A673 (cell line): ENCODE measurements around the gene BRPF1. TPM values are rescaled to one million over a fixed set of nuclear protein-coding genes. Genes with fewer than 3 reads are reported as not detected.

Experiments used
- BruUV-seq: library from RNA; stranded (reverse); fragments of 400-500 nt; replicated peaks from 2 replicates; lab custom pipeline; 2021; lab: Mats Ljungman, UMichigan
- CTCF ChIA-PET: fragments of 300-600 bp; sonication (Branson Sonifier 250); formaldehyde crosslinking; loops from one replicate; lab custom pipeline; 2022; ENCODE audit warnings: antibody characterized with exemption; lab: Charles Lee
- POLR2A ChIA-PET: fragments of 300-600 bp; sonication (Branson Sonifier 250); formaldehyde crosslinking; loops from one replicate; lab custom pipeline; 2022; ENCODE audit warnings: antibody characterized with exemption; ENCODE audit not compliant: low non-redundant PET; lab: Charles Lee
- DNase-seq: peaks from one replicate; pipeline ENCODE4 v3.0.0-alpha.2; 2015; ENCODE audit warnings: low spot score
- H3K27ac ChIP-seq: fragments of 200-600 bp; sonication (generic); 2 replicates; pipeline ENCODE4 v1.5.1; 2016; ENCODE audit warnings: mixed run types, low read depth, mild to moderate bottlenecking, mixed read lengths, antibody characterized with exemption, low read length; ENCODE audit not compliant: poor library complexity, severe bottlenecking
- H3K27me3 ChIP-seq: fragments of 200-600 bp; sonication (generic); replicated peaks from 2 replicates; pipeline ENCODE4 v1.6.1; 2017; ENCODE audit warnings: mixed run types, low read depth, mild to moderate bottlenecking, mixed read lengths, antibody characterized with exemption, low read length; ENCODE audit not compliant: insufficient read depth, poor library complexity
- H3K36me3 ChIP-seq: fragments of 200-600 bp; sonication (generic); 2 replicates; pipeline ENCODE4 v1.6.1; 2016; ENCODE audit warnings: mixed run types, mild to moderate bottlenecking, mixed read lengths, antibody characterized with exemption, low read length; ENCODE audit not compliant: insufficient read depth, poor library complexity, severe bottlenecking
- H3K4me1 ChIP-seq: fragments of 200-600 bp; sonication (generic); 2 replicates; pipeline ENCODE4 v1.6.1; 2017; ENCODE audit warnings: mixed run types, mild to moderate bottlenecking, mixed read lengths, antibody characterized with exemption, low read length; ENCODE audit not compliant: insufficient read depth, poor library complexity, severe bottlenecking
- H3K4me3 ChIP-seq: fragments of 200-600 bp; sonication (generic); 2 replicates; pipeline ENCODE4 v1.5.1; 2016; ENCODE audit warnings: low read depth, mixed run types, mild to moderate bottlenecking, mixed read lengths, low read length; ENCODE audit not compliant: poor library complexity, severe bottlenecking
- H3K9me3 ChIP-seq: fragments of 200-600 bp; sonication (generic); 2 replicates; pipeline ENCODE4 v1.6.1; 2016; ENCODE audit warnings: mixed run types, low read depth, mild to moderate bottlenecking, mixed read lengths, antibody characterized with exemption, low read length; ENCODE audit not compliant: poor library complexity, severe bottlenecking
- EZH2 ChIP-seq: fragments of 200-600 bp; sonication (generic); IDR thresholded peaks from 2 replicates; pipeline ENCODE4 v1.6.1; 2017; ENCODE audit warnings: borderline replicate concordance, low read depth, mild to moderate bottlenecking, mixed read lengths, antibody characterized with exemption, low read length; ENCODE audit not compliant: poor library complexity, severe bottlenecking
- intact Hi-C: fragments of 100-400 bp; cut with micrococcal nuclease; formaldehyde crosslinking; loops from one replicate; pipeline ENCODE4 v1.10.0; 2022; ENCODE audit not compliant: unreplicated experiment
- total RNA-seq: library from RNA; stranded (reverse); gene quantifications from 2 replicates; pipeline ENCODE4 v1.2.3, GENCODE V29; 2021
- TF ChIP-seq, protein P1 (sequence below): fragments of 300-800, 200-600 bp; sonication (generic); conservative IDR thresholded peaks from 2 replicates; pipeline ENCODE4 v1.5.1; 2017; ENCODE audit warnings: low read depth, mild to moderate bottlenecking, antibody characterized with exemption, low read length, moderate library complexity, mixed read lengths

The BRPF1 gene
- total RNA-seq, 1 experiment from 2014 or later = 32.0 TPM

DNA sequence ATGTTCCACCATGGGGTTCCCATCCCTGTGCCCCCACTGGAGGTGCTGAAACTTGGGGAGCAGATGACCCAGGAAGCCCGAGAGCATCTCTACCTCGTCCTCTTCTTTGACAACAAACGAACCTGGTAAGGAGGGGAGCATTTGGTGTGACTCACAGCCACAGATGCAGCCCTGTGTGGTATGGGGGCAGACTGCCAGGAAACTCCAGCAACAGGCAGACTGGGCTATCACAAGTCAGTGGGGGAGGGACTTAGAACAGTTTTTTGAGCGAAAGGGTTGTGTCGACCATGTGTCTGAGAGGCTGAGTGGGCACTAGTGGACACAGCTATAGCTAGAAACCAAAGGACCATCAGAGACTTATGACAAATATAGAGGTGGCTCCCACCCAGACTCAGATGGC, 14.8 kb downstream of the BRPF1 start:
- H3K4me1 ChIP-seq = peaks cover 5% of the 10 kb centered on the region
- no peak overlapping the region for H3K4me3 ChIP-seq
- no peak for DNase-seq
- ChIA-PET POLR2A (no interaction called here), CTCF (no interaction called here)
- H3K27me3 ChIP-seq = no peaks in the 10 kb centered on the region
- H3K27ac ChIP-seq = no peak overlapping the region
- no TSS peak for BruUV-seq
- peaks cover 76% of the 10 kb centered on the region for H3K36me3 ChIP-seq
- intact Hi-C loops = no loop called here
- TF ChIP-seq, protein P1, sequence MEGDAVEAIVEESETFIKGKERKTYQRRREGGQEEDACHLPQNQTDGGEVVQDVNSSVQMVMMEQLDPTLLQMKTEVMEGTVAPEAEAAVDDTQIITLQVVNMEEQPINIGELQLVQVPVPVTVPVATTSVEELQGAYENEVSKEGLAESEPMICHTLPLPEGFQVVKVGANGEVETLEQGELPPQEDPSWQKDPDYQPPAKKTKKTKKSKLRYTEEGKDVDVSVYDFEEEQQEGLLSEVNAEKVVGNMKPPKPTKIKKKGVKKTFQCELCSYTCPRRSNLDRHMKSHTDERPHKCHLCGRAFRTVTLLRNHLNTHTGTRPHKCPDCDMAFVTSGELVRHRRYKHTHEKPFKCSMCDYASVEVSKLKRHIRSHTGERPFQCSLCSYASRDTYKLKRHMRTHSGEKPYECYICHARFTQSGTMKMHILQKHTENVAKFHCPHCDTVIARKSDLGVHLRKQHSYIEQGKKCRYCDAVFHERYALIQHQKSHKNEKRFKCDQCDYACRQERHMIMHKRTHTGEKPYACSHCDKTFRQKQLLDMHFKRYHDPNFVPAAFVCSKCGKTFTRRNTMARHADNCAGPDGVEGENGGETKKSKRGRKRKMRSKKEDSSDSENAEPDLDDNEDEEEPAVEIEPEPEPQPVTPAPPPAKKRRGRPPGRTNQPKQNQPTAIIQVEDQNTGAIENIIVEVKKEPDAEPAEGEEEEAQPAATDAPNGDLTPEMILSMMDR = no peak
- no peak for TF ChIP-seq EZH2
- no peaks in the 10 kb centered on the region for H3K9me3 ChIP-seq

DNA sequence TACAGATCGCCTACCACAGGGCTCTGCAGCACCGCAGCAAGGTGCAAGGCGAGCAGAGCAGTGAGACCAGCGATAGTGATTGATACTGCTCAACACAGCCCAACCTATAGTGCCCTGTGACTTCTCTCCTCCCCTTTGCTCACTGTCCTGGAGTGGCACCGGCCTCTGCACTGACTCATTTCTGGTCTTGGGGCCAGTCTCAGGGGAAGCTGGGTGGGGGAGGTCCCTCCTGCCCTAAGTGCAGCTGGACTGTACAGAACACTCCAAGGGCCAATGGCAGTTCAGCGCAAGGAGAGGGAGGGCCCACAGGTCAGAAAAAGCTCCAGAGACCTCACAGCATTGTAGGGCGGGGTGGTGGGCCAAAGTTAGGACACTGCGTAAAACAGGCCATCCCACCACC, 15.7 kb downstream of the BRPF1 start:
- CTCF ChIA-PET = no interaction called here

DNA sequence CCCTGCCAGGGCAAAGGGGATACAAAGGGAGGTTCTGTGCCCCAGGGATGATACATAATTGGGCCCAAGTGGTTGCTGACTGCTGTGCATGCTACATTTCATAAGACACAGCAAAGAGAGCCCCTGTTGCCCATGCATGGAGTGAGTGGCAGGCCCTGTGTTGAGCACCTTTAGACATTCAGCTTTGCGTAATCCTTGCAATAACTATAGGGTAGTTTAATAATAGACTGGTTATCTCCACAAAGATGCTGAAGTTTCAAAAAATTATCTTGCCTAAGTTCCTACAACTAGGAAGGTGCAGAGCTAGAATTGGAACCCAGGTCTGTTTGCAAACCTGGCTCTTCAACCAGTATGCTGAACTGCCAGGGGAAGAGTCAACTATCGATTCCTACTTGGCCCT, 16.5 kb downstream of the BRPF1 start:
- intact Hi-C loops = no loop called here
- BruUV-seq = no TSS peak
- Histone ChIP-seq H3K27me3 (no peaks in the 10 kb centered on the region), H3K9me3 (no peaks in the 10 kb centered on the region), H3K4me3 (no peak overlapping the region), H3K4me1 (peaks cover 5% of the 10 kb centered on the region), H3K36me3 (peaks cover 72% of the 10 kb centered on the region), H3K27ac (no peak overlapping the region)
- no peak for TF ChIP-seq EZH2
- TF ChIP-seq, protein P1 = no peak
- ChIA-PET CTCF (no interaction called here), POLR2A (no interaction called here)
- no peak for DNase-seq

More for the DNA sequence above, 15.7 kb downstream of the BRPF1 start:
- peaks cover 5% of the 10 kb centered on the region for H3K4me1 ChIP-seq
- intact Hi-C loops = no loop called here
- H3K4me3 ChIP-seq = no peak overlapping the region
- DNase-seq = no peak
- H3K36me3 ChIP-seq = peaks cover 76% of the 10 kb centered on the region
- TF ChIP-seq, protein P1 = no peak
- TF ChIP-seq EZH2 = no peak
- no peaks in the 10 kb centered on the region for H3K9me3 ChIP-seq
- no TSS peak for BruUV-seq
- H3K27ac ChIP-seq = no peak overlapping the region
- H3K27me3 ChIP-seq = no peaks in the 10 kb centered on the region
- POLR2A ChIA-PET = no interaction called here
